Measurements from ENCODE around the gene SRSF11. TPM values are rescaled to one million over a fixed set of nuclear protein-coding genes. Genes with fewer than 3 reads are reported as not detected.
"Not testable (repeated sequence)": the region's sequence is repeated elsewhere in the genome, so short reads cannot be mapped to it uniquely, and the experiment has no call there.

SRSF11 gene, protein sequence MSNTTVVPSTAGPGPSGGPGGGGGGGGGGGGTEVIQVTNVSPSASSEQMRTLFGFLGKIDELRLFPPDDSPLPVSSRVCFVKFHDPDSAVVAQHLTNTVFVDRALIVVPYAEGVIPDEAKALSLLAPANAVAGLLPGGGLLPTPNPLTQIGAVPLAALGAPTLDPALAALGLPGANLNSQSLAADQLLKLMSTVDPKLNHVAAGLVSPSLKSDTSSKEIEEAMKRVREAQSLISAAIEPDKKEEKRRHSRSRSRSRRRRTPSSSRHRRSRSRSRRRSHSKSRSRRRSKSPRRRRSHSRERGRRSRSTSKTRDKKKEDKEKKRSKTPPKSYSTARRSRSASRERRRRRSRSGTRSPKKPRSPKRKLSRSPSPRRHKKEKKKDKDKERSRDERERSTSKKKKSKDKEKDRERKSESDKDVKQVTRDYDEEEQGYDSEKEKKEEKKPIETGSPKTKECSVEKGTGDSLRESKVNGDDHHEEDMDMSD
- 124 TPM for total RNA-seq

DNA sequence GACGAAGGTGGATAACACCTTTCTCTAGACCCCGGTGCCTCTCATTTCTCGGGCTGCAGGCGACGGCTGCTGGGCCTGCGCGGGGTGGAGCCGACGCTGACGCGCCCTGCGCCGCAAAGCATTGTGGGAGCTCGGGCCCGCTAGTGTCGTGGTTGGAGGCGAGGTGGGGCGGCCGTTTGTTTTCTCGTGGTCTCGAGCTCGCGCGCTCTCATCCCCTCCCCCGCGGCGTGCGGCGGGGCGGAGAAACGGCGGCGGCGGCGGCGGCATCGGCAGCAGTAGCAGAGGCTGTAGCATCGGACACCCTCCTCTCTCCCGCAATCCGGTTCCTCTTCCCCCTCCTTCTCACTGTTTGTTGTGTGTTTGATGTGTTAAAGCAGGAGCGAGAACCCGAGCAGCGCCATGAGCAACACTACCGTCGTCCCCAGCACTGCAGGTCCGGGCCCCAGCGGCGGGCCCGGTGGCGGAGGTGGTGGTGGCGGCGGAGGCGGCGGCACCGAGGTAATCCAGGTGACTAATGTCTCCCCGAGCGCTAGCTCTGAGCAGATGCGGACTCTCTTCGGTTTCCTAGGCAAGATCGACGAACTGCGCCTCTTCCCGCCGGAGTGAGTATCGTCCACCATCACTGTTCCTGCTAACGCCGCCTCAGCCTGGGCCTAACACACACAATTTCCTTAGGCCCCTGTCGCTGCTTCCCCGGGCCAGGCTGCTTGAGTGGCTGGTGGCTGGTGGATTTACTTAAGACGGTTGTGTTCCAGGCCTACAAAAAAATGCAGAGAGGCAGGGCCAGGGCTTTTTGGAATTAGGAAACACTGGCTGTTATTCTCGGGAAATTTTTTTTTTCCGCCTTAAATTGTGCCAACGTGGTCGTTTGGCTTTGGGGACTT is at the start of gene SRSF11:
Gene SRSF11 (plus strand): TSS at position 143 of the 884 bp plus-strand sequence. CDS start 257 bp downstream, at position 400.
- FAIRE-seq: no peak
- peak; percentile 85 to 86 for DNase-seq (ENCODE audit: low spot score in 2 of 2)

DNA sequence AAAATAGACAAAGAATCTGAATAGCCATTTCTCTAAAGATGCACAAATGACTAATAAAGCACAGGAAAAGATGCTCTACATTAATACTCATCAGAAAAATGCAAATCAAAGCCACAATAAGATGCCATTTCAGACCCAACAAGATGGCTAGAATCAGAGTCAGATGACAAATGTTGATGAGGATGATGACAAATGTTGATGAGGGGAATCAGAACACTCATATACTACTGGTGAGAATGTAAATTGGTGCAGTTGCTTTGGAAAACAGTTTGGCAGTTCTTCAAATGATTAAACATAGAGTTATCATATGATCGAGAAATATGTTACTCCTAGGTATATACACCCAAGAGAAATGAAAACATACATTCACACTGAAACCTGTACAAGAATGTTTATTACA is 49.7 kb upstream of the SRSF11 start:
- FAIRE-seq: no peak
- DNase-seq (ENCODE audit: low spot score in 2 of 2): no peak

DNA sequence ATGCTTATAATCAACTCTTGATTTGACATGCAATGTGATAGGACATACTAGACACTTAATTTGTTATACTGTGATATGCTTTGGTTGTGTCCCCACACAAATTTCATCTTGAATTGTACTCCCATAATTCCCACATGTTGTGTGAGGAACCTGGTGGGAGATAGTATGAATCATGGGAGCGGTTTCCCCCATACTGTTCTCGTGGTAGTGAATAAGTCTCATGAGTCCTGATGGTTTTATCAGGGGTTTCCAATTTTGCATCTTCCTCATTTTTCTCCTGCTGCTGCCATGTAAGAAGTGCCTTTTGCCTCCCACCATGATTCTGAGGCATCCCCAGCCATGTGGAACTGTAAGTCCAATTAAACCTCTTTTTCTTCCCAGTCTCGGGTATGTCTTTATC is 36.0 kb upstream of the SRSF11 start:
- FAIRE-seq; DNase-seq (ENCODE audit: low spot score in 2 of 2): not testable (repeated sequence)

DNA sequence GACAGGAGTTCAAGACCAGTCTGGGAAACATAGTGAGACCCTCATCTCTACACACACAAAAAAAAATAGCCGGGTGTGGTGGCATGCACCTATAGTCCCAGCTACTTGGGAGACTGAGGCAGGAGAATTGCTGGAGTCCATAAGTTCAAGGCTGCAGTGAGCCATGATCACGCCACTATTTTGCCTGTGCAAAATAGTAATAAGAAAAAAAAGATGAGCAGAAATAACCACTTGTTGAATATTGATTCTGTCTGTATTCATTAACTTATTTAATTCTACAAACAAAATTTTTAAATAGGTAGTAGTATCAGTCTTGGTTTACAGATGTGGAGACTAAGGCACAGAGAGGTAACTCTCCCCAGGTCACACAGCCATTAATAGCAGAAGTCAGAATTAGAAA is 32.7 kb upstream of the SRSF11 start:
- DNase-seq (ENCODE audit: low spot score in 2 of 2): no peak
- no peak for FAIRE-seq

DNA sequence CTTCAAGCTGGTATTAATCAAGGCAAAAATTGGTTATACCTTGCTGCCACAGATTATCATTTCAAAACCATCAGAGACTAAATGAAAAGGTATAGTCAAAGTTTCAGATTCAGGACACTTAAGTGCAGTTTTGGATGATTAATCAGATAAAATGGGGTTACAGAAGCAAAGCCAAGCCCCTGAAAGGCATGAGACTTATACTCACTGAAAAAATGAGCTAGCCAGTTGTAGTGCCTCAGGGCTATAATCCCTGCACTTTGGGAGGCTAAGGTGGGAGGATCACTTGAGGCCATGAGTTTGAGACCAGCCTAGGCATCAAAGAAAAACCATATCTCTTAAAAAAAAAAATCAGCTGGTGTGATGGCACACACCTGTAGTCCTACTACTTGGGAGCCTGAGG is 31.0 kb upstream of the SRSF11 start:
- FAIRE-seq (no peak), DNase-seq (ENCODE audit: low spot score in 2 of 2) (no peak)

DNA sequence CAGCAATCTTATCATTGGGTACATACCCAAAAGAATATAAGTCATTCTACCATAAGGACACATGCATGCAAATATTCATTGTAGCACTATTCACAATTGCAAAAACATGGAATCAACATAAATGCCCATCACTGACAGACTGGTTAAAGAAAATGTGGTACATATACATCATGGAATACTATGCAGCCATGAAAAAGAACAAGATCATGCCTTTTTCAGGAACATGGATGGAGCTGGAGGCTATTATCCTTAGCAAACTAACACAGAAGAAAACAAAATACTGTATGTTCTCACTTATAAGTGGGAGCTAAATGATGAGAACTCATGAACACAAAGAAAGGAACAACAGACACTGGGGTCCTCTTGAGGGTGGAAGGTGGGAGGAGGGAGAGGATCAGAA is 28.7 kb upstream of the SRSF11 start:
- FAIRE-seq; DNase-seq (ENCODE audit: low spot score in 2 of 2): not testable (repeated sequence)

DNA sequence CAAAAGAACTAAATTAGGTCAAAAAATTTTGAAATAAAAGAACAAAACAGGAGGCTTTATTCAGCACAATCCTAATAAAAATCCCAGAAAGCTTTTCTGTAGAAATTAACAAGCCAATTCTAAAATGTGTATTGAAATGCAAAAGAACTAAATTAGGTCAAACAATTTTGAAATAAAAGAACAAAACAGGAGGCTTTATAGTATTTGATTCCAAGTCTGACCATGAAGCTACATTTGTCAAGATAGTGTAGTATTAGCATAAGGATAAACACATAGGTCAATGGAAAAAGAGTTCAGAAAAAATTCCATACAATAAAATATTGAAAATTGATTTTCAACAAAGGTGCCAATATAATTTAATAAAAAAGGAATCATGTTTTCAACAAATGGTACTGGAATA is 26.6 kb upstream of the SRSF11 start:
- no peak for FAIRE-seq

DNA sequence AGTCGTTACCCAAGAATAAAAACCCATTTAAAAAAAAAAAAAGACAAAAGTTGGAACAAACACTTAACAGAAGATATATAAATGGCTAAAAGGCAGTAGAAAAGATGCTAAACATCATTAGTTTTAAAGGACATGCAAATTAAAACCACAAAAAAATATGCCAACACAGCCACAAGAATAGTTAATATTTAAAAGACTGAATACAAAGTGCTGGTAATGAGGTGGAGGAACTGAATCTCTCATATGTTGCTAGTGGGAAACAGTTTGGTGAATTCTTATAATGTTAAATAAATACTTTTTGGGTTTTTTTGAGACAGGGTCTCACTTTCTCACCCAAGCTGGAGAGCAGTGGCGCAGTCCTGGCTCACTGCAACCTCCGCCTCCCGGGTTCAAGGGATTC is 25.8 kb upstream of the SRSF11 start:
- no peak for FAIRE-seq

More for the DNA sequence above, 26.6 kb upstream of the SRSF11 start:
- DNase-seq (ENCODE audit: low spot score in 2 of 2): no peak

DNA sequence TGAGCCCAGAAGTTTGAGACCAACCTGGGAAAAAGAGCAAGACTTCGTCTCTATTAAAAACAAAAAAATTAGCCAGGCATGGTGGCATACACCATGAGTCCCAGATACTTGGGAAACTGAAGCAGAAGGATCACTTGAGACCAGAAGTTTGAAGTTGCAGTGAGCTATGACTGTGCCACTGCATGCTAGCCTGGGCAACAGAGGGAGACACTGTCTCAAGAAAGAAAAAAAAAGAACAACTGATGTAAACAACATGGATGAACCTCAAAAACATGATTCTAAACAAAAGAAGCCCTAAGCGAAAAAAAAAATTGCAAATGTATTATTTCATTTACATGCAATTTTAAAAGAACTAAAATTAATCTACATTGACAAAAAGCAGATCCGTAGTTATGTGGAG is 24.8 kb upstream of the SRSF11 start:
- no peak for FAIRE-seq
- no peak for DNase-seq (ENCODE audit: low spot score in 2 of 2)

More for the DNA sequence above, 25.8 kb upstream of the SRSF11 start:
- no peak for DNase-seq (ENCODE audit: low spot score in 2 of 2)

DNA sequence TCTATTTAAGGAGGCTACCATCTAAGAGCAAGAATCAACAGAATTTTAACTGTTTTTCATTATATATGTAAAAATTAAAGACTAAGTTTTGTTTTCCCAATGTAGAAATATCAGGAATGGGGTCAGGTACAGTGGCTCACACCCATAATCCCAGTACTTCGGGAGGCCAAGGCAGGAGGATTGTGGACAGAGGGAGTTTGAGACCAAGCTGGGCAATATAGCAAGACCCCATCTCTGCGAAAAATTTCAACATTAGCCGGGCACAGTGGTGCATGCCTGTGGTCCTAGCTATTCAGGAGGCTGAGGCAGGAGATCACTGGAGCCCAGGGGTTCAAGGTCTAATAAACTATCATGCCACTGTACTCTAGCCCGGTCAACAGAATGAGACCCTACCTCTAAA is 21.1 kb upstream of the SRSF11 start:
- DNase-seq (ENCODE audit: low spot score in 2 of 2) (no peak), FAIRE-seq (no peak)

DNA sequence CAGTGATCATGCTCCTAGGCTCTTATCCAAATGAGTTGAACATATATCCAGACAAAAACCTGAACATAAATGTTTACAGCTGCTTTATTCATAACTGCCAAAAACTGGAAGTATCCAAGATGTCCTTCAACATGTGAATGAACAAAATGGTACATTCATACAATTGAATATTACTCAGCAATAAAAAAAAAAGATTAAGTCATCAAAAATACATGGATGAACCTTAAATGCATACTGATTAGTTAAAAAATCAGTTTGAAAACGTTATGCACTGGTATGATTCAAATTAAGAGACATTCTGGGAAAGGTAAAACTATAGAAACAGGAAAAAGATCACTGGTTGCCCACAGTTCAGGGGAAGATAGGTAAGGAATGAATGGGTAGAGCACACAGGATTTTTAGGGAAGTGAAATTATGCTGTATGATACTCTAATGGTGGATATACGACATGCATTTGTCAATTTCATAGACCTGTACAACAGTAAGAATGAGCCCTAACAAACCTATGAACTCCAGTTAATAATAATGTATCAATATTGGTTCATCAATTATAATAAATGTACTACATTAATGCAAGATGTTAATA is 18.9 kb upstream of the SRSF11 start:
- FAIRE-seq: no peak

DNA sequence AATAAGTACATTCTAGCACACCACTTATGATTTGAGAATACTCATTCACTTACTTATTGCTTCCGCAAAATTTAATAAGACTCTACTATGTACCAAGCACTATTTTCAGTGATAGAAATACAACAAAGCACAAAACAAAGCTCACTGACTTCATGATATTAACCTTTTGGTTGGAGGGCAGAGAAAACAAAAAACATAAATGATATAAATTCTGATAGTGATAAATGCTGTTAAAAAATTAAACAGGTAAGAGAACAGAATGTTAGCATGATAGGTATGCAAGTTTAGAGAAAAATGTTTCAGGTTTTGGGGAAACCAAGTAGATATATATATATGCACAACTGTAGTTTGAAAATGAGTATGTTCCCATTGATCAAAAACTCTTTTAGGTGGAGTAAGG is 17.0 kb upstream of the SRSF11 start:
- no peak for FAIRE-seq

More for the DNA sequence above, 18.9 kb upstream of the SRSF11 start:
- no peak for DNase-seq (ENCODE audit: low spot score in 2 of 2)

DNA sequence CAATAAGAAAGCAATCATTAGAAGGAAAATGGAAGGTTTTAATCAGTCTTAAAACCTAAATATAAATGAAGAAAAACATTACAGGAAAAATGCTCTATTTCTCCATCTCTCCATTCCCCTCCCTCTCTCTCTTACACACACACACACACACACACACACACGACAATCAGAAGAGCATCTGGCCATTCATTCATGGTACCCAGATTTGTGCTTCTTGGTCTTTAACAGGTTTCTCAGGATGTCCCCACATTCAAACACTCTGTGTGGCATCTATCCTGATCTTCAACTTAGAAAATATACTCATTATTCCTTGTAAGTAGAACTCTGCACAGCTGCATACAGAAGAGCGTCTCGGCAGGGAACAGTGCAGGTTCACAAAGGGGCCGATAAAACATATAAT is 16.6 kb upstream of the SRSF11 start:
- FAIRE-seq (no peak), DNase-seq (ENCODE audit: low spot score in 2 of 2) (no peak)

More for the DNA sequence above, 17.0 kb upstream of the SRSF11 start:
- no peak for DNase-seq (ENCODE audit: low spot score in 2 of 2)

DNA sequence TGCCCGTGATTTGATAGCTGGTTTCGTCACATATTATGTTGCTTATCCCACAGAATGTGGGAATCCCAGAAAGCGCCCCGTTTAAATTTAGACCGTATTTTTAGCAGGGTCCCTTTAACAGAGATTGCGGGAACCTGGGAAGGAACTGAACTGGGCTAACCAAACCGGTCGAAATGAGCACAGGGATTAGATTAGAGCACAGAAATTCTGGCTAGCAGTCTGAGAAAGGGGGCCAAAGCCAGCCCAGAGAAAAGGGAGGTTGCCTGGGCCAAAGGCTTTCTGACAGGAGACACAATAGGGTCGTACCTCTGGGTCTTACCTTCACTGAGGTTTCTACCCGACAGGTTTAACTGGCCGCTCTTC is 16.1 kb upstream of the SRSF11 start:
- DNase-seq (ENCODE audit: low spot score in 2 of 2) (peak in 1 of 2 donors; percentile 17), FAIRE-seq (no peak)

DNA sequence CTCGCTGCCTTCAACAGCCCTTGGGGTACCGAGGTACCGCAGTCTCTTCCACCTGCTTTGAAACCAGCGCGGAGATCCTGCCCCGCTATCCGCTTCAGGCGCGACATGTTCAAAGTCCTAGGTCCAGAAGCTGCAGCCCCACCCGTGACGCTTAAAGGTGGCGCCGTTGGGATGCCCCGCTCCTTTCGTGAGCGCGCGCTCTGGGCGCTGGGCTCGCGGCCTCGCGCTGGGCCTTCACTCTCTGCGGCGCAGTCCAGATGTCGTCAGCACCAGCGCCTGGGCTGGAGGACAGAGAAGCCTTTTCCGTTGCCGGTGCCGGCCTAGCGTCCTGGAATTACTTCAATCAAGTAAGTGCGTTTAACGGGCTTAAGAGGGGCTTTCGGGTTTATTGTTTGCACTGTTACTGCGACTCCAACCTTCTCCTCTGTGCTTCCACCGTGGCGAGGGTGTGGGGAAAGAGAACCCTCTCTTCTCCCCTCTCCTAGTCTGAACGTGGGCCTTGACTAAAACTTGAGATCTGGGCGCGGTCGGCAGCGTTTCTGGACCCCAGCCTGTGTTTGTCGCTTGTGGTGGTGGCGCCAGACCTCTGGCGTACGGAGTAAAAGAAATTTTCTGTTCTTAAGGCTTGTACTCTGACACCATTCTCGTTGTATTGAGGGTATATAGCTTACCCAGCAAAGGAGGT is 15.6 kb upstream of the SRSF11 start, which contains the start of gene LRRC40:
Gene LRRC40 (minus strand): TSS at position 146 of the 685 bp plus-strand sequence. CDS start 39 bp downstream, at position 107.
- DNase-seq (ENCODE audit: low spot score in 2 of 2) (peak; percentile 75 to 85), FAIRE-seq (no peak)

DNA sequence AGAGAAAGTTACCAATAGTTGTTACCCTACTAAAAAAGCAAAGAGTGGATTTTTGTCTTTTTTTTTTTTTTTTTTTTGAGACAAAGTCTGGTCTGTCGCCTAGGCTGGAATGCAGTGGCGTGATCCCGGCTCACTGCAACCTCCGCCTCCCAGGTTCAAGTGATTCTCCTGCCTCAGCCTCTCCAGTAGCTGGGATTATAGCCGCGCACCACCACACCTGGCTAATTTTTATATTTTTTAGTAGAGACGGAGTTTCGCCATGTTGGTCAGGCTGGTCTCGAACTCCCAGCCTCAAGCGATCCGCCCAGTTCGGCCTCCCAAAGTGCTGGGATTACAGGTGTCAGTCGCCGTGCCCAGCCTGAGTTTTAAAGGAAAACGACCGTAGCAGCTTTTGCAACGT is 14.3 kb upstream of the SRSF11 start:
- not testable (repeated sequence) for FAIRE-seq; DNase-seq (ENCODE audit: low spot score in 2 of 2)

DNA sequence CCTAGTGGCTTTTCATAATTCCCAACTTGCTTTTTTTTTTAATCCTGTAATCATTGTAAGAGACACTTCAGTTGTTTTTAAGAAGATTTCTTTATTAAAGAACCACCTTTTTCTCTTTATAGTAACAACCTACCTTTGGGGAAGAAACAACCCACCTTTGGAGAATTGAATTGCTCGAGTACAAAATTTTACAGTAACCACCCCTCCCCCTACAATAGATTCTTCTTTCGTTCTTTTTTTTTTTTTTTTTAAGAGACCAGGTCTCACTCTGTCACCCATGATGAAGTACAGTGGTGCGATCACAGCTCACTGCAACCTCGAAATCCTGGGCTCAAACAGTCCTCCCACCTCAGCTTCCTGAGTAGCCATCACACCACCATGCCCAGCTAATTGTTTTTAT is 13.7 kb upstream of the SRSF11 start:
- DNase-seq (ENCODE audit: low spot score in 2 of 2) (no peak), FAIRE-seq (no peak)

DNA sequence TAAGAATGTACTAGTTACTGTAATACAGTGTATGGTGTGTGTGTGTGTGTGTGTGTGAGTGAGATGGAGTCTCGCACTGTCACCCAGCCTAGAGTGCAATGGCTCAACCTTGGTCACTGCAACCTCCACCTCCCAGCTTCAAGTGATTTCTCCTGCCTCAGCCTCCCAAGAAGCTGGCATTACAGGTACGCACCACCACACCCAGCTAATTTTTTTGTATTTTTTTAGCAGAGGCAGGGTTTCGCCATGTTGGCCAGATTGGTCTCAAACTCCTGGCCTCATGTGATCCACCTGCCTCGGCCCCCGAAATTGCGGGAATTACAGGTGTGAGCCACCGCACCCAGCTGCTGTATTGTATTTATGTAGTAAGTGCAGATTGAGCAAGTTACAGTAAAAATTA is 12.9 kb upstream of the SRSF11 start:
- FAIRE-seq (no peak), DNase-seq (ENCODE audit: low spot score in 2 of 2) (no peak)

DNA sequence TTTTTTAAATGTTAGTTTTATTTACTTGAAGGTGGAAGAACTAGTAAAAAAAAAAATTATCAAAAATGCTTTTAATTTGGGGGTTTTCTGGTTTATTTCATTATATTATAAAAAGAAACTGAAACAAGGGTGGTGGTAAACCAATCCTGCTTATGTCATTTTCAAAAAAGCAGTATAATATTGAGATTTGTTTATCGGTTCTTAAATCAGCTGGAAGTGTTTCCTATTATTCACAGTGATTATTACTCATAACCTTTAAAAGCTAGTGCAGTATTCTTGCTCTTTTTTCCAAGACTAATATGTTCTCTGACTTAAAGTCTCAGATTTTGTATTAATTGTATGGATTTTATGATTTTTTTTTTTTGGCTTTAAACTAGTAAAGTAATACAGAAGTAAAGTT is 10.4 kb upstream of the SRSF11 start:
- FAIRE-seq: no peak

DNA sequence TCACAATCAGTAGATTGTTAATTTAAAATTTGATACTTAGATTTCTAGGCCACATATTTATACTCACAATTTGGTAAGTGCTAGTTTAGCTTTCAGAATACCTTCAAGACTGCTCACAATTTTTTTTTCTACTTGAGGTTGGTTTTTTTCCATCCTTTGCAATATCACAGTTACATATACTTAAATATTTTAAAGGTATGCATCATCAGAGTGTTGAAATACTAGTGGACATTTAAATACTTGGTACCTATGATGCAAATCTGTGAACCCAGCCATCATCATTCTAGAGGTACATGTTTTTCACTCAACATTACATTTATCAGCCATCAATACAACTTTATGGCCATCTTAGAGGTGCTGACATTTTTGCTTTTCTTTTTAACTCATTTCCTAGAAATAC is 9.6 kb upstream of the SRSF11 start:
- no peak for FAIRE-seq

More for the DNA sequence above, 10.4 kb upstream of the SRSF11 start:
- no peak for DNase-seq (ENCODE audit: low spot score in 2 of 2)

More for the DNA sequence above, 9.6 kb upstream of the SRSF11 start:
- no peak for DNase-seq (ENCODE audit: low spot score in 2 of 2)
